ENCODE results near the gene HUWE1.

DNA sequence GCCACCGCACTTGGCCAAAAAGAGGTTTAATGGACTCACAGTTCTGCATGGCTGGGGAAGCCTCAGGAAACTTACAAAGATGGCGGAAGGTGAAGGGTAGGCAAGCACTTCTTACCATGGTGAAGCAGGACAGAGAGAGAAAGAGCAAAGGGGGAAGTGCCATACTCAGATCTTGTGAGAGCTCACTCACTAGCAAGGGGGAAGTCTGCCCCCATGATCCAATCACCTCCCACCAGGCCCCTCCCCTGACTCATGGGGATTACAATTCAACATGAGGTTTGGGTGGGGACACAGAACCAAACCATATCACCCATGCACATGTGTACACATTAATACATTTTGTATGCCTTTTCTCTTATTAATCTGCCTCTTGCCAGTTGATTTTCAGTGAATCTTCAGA lies 175.2 kb downstream of the HUWE1 start:
- TF ChIP-seq POLR2A (IDR thresholded peaks at IDR 0.05): no peak
- TF ChIP-seq, protein P1, sequence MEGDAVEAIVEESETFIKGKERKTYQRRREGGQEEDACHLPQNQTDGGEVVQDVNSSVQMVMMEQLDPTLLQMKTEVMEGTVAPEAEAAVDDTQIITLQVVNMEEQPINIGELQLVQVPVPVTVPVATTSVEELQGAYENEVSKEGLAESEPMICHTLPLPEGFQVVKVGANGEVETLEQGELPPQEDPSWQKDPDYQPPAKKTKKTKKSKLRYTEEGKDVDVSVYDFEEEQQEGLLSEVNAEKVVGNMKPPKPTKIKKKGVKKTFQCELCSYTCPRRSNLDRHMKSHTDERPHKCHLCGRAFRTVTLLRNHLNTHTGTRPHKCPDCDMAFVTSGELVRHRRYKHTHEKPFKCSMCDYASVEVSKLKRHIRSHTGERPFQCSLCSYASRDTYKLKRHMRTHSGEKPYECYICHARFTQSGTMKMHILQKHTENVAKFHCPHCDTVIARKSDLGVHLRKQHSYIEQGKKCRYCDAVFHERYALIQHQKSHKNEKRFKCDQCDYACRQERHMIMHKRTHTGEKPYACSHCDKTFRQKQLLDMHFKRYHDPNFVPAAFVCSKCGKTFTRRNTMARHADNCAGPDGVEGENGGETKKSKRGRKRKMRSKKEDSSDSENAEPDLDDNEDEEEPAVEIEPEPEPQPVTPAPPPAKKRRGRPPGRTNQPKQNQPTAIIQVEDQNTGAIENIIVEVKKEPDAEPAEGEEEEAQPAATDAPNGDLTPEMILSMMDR (IDR thresholded peaks at IDR 0.05): no peak
